ENCODE data around the gene ACTL8.

DNA sequence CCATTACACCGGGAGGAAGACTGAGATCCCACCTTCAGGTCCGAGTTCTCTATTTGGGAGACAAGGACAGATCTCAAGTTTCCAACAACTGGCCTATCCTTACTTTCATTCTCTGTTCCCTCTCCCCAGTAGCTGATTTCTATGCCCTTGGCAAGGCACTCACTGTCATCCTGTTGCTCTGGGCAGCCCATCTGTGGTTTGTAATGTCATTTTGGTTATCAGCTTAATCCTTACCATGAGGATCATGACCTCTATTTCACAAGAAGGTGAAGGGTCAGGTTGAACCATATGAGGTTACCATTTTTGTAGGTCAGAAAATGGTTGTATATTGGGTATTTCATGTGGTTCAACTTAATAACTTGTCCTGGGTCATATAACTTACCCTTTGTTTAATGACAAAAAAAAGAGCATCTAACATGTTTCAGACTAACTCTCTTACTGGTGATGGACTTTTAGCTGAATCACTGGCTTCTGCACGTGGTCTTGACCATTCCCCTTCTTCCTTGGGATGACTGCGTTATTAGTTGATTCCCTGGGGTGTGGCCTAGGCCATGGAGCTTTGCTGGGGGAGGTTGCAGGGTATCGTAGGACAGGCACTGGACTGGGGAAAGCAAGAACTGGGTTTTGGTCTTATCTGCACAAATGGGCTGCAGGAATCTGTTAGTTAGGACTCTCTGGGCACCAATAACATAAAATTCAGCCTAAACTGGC, 120.2 kb downstream of the ACTL8 start:
- TF ChIP-seq YY1 (IDR thresholded peaks at IDR 0.05; ENCODE audit: insufficient read depth, insufficient read length), result no peak
- TF ChIP-seq SUZ12 (IDR thresholded peaks at IDR 0.05; ENCODE audit: extremely low read depth, insufficient read depth, insufficient read length), result no peak
- no peak for TF ChIP-seq ZNF274 (IDR thresholded peaks at IDR 0.05; ENCODE audit: low read depth, low read length)

Measured in NT2/D1 (cell line).